Fibroblast of the aortic adventitia (primary cell): Measurements from ENCODE around the gene STPG3. TPM values are rescaled to one million over a fixed set of nuclear protein-coding genes. Genes with fewer than 3 reads are reported as not detected.
A peak's percentile ranks its signal among the peaks of the same experiment; 100 is the strongest.

Source experiments
- DNase-seq: peaks from one replicate; pipeline ENCODE4 v3.0.0-alpha.2; 2010; ENCODE audit warnings: low read depth
- H3K4me3 ChIP-seq: 2 replicates; pipeline ENCODE4 v1.5.1; 2011; ENCODE audit warnings: low read depth, mild to moderate bottlenecking, control low read depth, low read length, moderate library complexity
- CTCF ChIP-seq: IDR thresholded peaks from 2 replicates; pipeline ENCODE4 v1.5.1; 2011; ENCODE audit warnings: mild to moderate bottlenecking, low read length, control low read depth, inconsistent platforms; ENCODE audit not compliant: insufficient read depth
- total RNA-seq: library from RNA; depleted of rRNA; stranded (reverse); fragments of >200 nt; gene quantifications from 2 replicates; pipeline ENCODE4 v1.2.3, GENCODE V29; 2012; ENCODE audit warnings: low replicate concordance

Gene STPG3
- total RNA-seq, 1 donor, result not detected

- no peak for TF ChIP-seq CTCF
- H3K4me3 ChIP-seq, result peak within 1 kb of the TSS; percentile 58
- no peak for DNase-seq
Observed at GRCh38 chr9:137222190-137223077, 28.7 kb upstream of the STPG3 start, which contains the start of gene RNF208. Gene RNF208, minus strand, starts transcription at chr9:137222240. Its CDS starts 1,028 bp downstream, at chr9:137221212.

GRCh38 chr9:137223078-137223970 lies 27.8 kb upstream of the STPG3 start:
- TF ChIP-seq CTCF, result no peak
- peak; percentile 99 for DNase-seq
- peak overlapping the region; percentile 80 for H3K4me3 ChIP-seq

- no peak for DNase-seq
- peak within 1 kb of the TSS; percentile 80 for H3K4me3 ChIP-seq
- no peak for TF ChIP-seq CTCF
Observed at GRCh38 chr9:137224830-137225694, 26.0 kb upstream of the STPG3 start, which contains the start of gene CYSRT1. Gene CYSRT1, plus strand, starts transcription at chr9:137225174. Its CDS starts 448 bp downstream, at chr9:137225622.

- DNase-seq, result no peak
- H3K4me3 ChIP-seq, result no peak overlapping the region
- TF ChIP-seq CTCF, result no peak
Observed at GRCh38 chr9:137225699-137226331, 25.3 kb upstream of the STPG3 start.

- no peak for DNase-seq
- no peak for TF ChIP-seq CTCF
- H3K4me3 ChIP-seq, result no peak overlapping the region
Observed at GRCh38 chr9:137226338-137227053, 24.6 kb upstream of the STPG3 start.
